Measurements from ENCODE around the gene ZNF24.

DNA sequence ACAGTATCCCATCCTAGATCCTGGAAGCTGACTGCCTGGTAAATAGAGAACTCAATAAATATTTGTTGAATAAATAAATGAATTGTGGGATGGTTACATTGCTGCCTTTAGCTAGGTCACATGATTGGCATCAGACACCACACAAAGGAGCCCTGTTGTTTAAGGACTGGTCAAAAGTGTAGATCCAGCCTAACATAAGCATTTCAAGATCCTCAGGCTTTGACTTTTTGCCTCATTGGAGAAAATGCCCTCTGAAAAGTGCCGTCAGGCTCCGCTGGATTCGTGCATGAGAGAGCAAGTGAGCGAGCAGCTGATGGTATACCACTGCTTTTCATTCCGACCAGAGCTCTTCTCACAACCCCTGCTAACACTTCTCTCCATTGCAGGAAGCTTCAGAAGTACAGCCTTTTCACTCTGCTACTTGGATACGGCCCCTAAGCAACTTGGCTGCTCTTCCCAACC is 1.3 kb upstream of the ZNF24 start:
- no peak for TF ChIP-seq POLR2A (IDR thresholded peaks at IDR 0.05)
- TF ChIP-seq, protein P1, sequence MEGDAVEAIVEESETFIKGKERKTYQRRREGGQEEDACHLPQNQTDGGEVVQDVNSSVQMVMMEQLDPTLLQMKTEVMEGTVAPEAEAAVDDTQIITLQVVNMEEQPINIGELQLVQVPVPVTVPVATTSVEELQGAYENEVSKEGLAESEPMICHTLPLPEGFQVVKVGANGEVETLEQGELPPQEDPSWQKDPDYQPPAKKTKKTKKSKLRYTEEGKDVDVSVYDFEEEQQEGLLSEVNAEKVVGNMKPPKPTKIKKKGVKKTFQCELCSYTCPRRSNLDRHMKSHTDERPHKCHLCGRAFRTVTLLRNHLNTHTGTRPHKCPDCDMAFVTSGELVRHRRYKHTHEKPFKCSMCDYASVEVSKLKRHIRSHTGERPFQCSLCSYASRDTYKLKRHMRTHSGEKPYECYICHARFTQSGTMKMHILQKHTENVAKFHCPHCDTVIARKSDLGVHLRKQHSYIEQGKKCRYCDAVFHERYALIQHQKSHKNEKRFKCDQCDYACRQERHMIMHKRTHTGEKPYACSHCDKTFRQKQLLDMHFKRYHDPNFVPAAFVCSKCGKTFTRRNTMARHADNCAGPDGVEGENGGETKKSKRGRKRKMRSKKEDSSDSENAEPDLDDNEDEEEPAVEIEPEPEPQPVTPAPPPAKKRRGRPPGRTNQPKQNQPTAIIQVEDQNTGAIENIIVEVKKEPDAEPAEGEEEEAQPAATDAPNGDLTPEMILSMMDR (IDR thresholded peaks at IDR 0.05): no peak
